Measurements from ENCODE around the gene MNX1. TPM values are rescaled to one million over a fixed set of nuclear protein-coding genes. Genes with fewer than 3 reads are reported as not detected.

MNX1 gene
- total RNA-seq, 2 experiments from 2014 or later = not detected

- Mint-ChIP-seq H3K27ac (no peak overlapping the region), H3K4me3 (no peak overlapping the region), H3K36me3 (no peaks in the 10 kb centered on the region), H3K9me3 (no peaks in the 10 kb centered on the region), H3K27me3 (peaks cover 3% of the 10 kb centered on the region), H3K4me1 (ENCODE audit: low read depth) (no peaks in the 10 kb centered on the region)
- intact Hi-C loops (cut with micrococcal nuclease) = no loop called here
- ChIA-PET CTCF (interaction anchor here (0.5 kb wide), 1 partner anchor 37 kb away, joined by 4 read pairs; no protein-coding TSS in a partner anchor), POLR2A (no interaction called here)
- no peak for DNase-seq
These were observed 21.9 kb downstream of the MNX1 start for GRCh38 chr7:156988343-156989185.

DNA sequence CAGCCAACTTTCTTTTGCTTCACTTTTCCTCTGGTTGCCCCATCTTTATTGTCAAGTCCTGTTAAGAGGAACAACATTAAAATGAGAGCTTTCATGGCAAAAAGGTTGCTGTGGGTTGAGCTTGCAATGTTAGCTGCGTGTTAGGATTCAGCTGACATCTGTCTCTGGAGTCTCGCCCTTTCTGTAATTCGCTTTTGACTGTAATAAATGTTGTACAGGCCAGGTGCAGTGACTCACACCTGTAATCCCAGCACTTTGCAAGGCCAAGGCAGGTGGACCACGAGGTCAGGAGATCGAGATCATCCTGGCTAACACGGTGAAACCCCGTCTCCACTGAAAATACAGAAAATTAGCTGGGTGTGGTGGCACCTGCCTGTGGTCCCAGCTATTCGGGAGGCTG lies 24.1 kb downstream of the MNX1 start:
- DNase-seq = no peak
- no peaks in the 10 kb centered on the region for H3K4me1 Mint-ChIP-seq (ENCODE audit: low read depth)
- no peak overlapping the region for H3K27ac Mint-ChIP-seq
- no peaks in the 10 kb centered on the region for H3K36me3 Mint-ChIP-seq
- no peaks in the 10 kb centered on the region for H3K9me3 Mint-ChIP-seq
- CTCF ChIA-PET = interaction anchor here (0.5 kb wide), 1 partner anchor 60 kb away, joined by 3 read pairs; no protein-coding TSS in a partner anchor
- intact Hi-C loops (cut with micrococcal nuclease) = no loop called here
- POLR2A ChIA-PET = no interaction called here
- H3K4me3 Mint-ChIP-seq = no peak overlapping the region
- peaks cover 3% of the 10 kb centered on the region for H3K27me3 Mint-ChIP-seq

DNA sequence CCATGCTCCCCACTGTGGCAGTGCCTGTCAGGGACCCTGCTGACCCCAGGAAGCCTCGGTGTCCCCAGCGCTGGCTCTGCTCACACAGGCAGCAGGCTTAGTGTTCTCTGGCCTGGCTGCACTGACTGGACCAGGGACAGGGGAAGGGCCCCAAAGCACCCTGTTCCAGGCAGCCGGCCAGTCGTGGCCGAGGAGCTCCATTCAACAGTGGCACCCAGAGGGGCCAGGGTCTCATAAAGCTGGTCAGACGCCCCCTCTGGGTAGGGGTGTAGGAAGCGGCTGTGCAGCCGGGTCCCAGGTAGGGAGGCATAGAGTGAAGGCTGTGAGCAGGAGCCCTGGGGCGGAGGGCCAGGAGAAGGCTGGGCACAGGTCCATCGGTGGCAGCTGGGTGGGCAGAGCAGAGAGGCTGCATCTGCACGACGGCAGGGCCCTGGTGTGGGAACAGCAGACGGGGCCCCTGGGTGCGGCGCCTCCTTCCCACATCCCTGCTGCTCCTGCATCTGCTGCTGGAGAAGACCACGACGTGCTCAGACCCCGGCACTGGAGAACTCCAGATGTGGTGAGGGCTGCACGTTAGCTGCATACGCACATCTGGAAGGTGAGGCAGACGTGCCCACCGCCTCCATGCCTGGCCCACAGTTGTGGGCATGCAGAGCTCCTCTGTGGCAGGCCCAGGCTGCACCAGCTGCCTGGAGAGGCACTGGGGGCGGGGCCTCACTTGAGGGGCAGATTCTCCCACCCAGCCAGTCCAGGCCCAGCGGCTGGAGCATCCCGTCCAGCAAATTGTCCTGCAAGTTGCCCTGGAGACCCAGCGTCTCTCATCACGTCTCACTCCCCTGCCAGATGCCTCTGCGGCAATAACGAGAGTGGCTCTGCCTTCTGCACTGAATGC lies 25.1 kb downstream of the MNX1 start:
- intact Hi-C loops (cut with micrococcal nuclease) = no loop called here
- H3K27ac Mint-ChIP-seq = no peak overlapping the region
- H3K4me3 Mint-ChIP-seq = no peak overlapping the region
- H3K27me3 Mint-ChIP-seq = no peaks in the 10 kb centered on the region
- POLR2A ChIA-PET = interaction anchor here (0.7 kb wide), 1 partner anchor 58 kb away, joined by 4 read pairs; no protein-coding TSS in a partner anchor
- no peaks in the 10 kb centered on the region for H3K36me3 Mint-ChIP-seq
- H3K9me3 Mint-ChIP-seq = no peaks in the 10 kb centered on the region
- CTCF ChIA-PET = no interaction called here
- no peak for DNase-seq
- no peaks in the 10 kb centered on the region for H3K4me1 Mint-ChIP-seq (ENCODE audit: low read depth)

- Mint-ChIP-seq H3K9me3 (peaks cover 6% of the 10 kb centered on the region), H3K27ac (no peak overlapping the region), H3K4me3 (no peak overlapping the region), H3K4me1 (ENCODE audit: low read depth) (no peaks in the 10 kb centered on the region), H3K27me3 (no peaks in the 10 kb centered on the region), H3K36me3 (peaks cover 6% of the 10 kb centered on the region)
- intact Hi-C loops (cut with micrococcal nuclease) = no loop called here
- POLR2A ChIA-PET = no interaction called here
- CTCF ChIA-PET = no interaction called here
- DNase-seq = no peak
These were observed 26.1 kb downstream of the MNX1 start for GRCh38 chr7:156984174-156984891.

GRCh38 chr7:156979711-156980110 lies 30.8 kb downstream of the MNX1 start:
- H3K27me3 Mint-ChIP-seq = no peaks in the 10 kb centered on the region
- POLR2A ChIA-PET = no interaction called here
- intact Hi-C loops (cut with micrococcal nuclease) = no loop called here

DNA sequence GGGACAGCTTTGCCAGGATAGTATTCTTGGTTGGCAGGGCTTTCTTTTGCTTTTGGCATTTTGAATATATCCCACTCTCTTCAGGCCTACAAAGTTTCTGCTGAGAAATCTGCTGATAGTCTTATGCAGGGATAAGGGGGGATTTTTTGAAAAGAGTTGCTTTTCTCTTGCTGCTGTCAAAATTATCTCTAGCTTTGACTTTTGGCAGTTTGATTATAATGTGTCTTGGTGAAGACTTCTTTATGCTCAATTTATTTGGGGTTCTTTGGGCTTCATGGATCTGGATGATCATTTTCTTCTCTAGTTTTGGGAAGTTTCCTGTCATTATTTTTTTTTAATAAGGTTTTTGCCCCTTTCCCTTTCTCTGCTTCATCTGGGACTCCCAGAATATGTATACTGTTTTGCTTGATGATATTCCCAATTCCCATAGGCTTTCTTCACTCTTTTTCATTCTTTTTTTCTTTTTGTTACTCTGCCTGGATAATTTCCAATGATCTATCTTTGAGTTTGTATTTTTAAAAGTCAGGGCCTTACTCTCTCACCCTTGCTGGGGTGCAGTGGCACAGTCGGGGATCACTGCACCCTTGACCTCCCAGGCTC lies 31.4 kb downstream of the MNX1 start:
- no peak for DNase-seq
- peaks cover 12% of the 10 kb centered on the region for H3K9me3 Mint-ChIP-seq
- intact Hi-C loops (cut with micrococcal nuclease) = no loop called here
- ChIA-PET CTCF (interaction anchor here (1.0 kb wide), 1 partner anchor 34 kb away, joined by 3 read pairs; no protein-coding TSS in a partner anchor), POLR2A (no interaction called here)
- no peaks in the 10 kb centered on the region for H3K4me1 Mint-ChIP-seq (ENCODE audit: low read depth)
- no peak overlapping the region for H3K4me3 Mint-ChIP-seq
- peaks cover 24% of the 10 kb centered on the region for H3K36me3 Mint-ChIP-seq
- no peaks in the 10 kb centered on the region for H3K27me3 Mint-ChIP-seq
- H3K27ac Mint-ChIP-seq = no peak overlapping the region

More at GRCh38 chr7:156979711-156980110, 30.8 kb downstream of the MNX1 start:
- CTCF ChIA-PET = interaction anchor here (1.0 kb wide), 1 partner anchor 35 kb away, joined by 3 read pairs; no protein-coding TSS in a partner anchor
- no peaks in the 10 kb centered on the region for H3K4me1 Mint-ChIP-seq (ENCODE audit: low read depth)
- peaks cover 12% of the 10 kb centered on the region for H3K9me3 Mint-ChIP-seq
- H3K4me3 Mint-ChIP-seq = no peak overlapping the region
- H3K27ac Mint-ChIP-seq = no peak overlapping the region
- DNase-seq = no peak
- peaks cover 24% of the 10 kb centered on the region for H3K36me3 Mint-ChIP-seq

DNA sequence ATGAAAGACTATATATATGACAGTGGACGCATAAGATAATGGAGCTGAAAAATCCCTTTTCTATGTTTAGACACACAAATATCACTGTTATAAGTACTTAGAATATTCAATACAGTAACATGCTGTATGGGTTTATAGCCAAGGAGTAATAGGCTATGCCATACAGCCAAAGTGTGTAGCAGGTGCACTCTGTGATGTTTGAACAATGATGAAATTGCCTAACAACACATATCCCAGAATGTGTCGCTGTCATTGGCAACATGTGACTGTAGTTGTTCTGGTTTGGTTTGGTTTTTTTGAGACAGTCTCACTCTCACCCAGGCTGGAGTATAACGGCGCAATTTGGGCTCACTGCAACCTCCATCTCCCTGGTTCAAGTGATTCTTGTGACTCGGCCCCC lies 34.8 kb downstream of the MNX1 start:
- H3K27ac Mint-ChIP-seq = no peak overlapping the region
- CTCF ChIA-PET = no interaction called here
- POLR2A ChIA-PET = no interaction called here
- H3K27me3 Mint-ChIP-seq = no peaks in the 10 kb centered on the region
- DNase-seq = no peak
- intact Hi-C loops (cut with micrococcal nuclease) = no loop called here
- H3K9me3 Mint-ChIP-seq = peaks cover 12% of the 10 kb centered on the region
- no peak overlapping the region for H3K4me3 Mint-ChIP-seq
- H3K4me1 Mint-ChIP-seq (ENCODE audit: low read depth) = no peaks in the 10 kb centered on the region
- peaks cover 31% of the 10 kb centered on the region for H3K36me3 Mint-ChIP-seq

GRCh38 chr7:156969972-156970420 lies 40.5 kb downstream of the MNX1 start:
- no peak for DNase-seq
- H3K27me3 Mint-ChIP-seq = no peaks in the 10 kb centered on the region
- POLR2A ChIA-PET = no interaction called here
- intact Hi-C loops (cut with micrococcal nuclease) = no loop called here
- H3K27ac Mint-ChIP-seq = no peak overlapping the region
- H3K4me3 Mint-ChIP-seq = no peak overlapping the region
- H3K9me3 Mint-ChIP-seq = no peaks in the 10 kb centered on the region
- peaks cover 24% of the 10 kb centered on the region for H3K36me3 Mint-ChIP-seq
- CTCF ChIA-PET = interaction anchor here (0.9 to 1.9 kb wide), 6 partner anchors 13 to 280 kb away, joined by 3 to 10 read pairs (median 4); no protein-coding TSS in a partner anchor
- no peaks in the 10 kb centered on the region for H3K4me1 Mint-ChIP-seq (ENCODE audit: low read depth)

GRCh38 chr7:156968183-156968582 lies 42.3 kb downstream of the MNX1 start:
- POLR2A ChIA-PET = no interaction called here
- no peaks in the 10 kb centered on the region for H3K27me3 Mint-ChIP-seq
- intact Hi-C loops (cut with micrococcal nuclease) = no loop called here
- CTCF ChIA-PET = interaction anchor here (1.9 kb wide), 1 partner anchor 17 kb away, joined by 6 read pairs; no protein-coding TSS in a partner anchor
- H3K9me3 Mint-ChIP-seq = no peaks in the 10 kb centered on the region
- H3K4me1 Mint-ChIP-seq (ENCODE audit: low read depth) = no peaks in the 10 kb centered on the region
- peaks cover 33% of the 10 kb centered on the region for H3K36me3 Mint-ChIP-seq
- H3K4me3 Mint-ChIP-seq = no peak overlapping the region
- H3K27ac Mint-ChIP-seq = no peak overlapping the region
- no peak for DNase-seq

GRCh38 chr7:156966387-156966786 lies 44.1 kb downstream of the MNX1 start:
- CTCF ChIA-PET = interaction anchor here (3.2 kb wide), 1 partner anchor 17 kb away, joined by 12 read pairs; the partner anchor contains the start of gene NOM1
- H3K36me3 Mint-ChIP-seq = peaks cover 41% of the 10 kb centered on the region

DNA sequence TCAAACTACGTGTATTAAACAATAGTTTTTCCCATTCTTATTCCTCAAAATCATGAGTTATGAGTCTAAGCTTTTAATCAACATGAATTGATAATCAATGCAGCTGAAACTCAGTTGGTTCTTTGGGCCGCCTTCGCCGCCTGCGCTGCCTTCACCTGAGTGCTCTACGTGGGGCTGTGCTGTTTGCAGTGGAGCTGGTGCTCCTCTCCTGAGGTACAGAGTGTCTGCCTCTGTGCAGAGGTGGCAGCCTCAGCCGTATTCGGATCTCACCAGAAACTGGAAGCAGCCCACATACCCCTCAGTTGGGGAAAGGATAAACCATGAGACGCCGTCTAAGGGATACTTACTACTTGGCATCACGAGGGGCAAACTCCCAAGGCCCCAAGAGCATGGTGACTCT lies 45.5 kb downstream of the MNX1 start:
- peaks cover 55% of the 10 kb centered on the region for H3K36me3 Mint-ChIP-seq
- H3K27ac Mint-ChIP-seq = no peak overlapping the region
- no peaks in the 10 kb centered on the region for H3K27me3 Mint-ChIP-seq
- no peaks in the 10 kb centered on the region for H3K9me3 Mint-ChIP-seq
- no peak overlapping the region for H3K4me3 Mint-ChIP-seq
- intact Hi-C loops (cut with micrococcal nuclease) = no loop called here
- H3K4me1 Mint-ChIP-seq (ENCODE audit: low read depth) = no peaks in the 10 kb centered on the region
- ChIA-PET CTCF (interaction anchor here (0.7 to 3.2 kb wide), 3 partner anchors 14 to 309 kb away, joined by 3 to 12 read pairs (median 3); partner anchors contain the start of gene NOM1), POLR2A (no interaction called here)
- DNase-seq = no peak

More at GRCh38 chr7:156966387-156966786, 44.1 kb downstream of the MNX1 start:
- Mint-ChIP-seq H3K27me3 (no peaks in the 10 kb centered on the region), H3K27ac (no peak overlapping the region), H3K4me1 (ENCODE audit: low read depth) (no peaks in the 10 kb centered on the region), H3K9me3 (no peaks in the 10 kb centered on the region), H3K4me3 (no peak overlapping the region)
- intact Hi-C loops (cut with micrococcal nuclease) = no loop called here
- POLR2A ChIA-PET = no interaction called here
- DNase-seq = no peak
